Mesenchymal stem cell (in vitro differentiated cells and primary cell): ENCODE data around the gene MICAL3.

ENCODE experiments used
- DNase-seq: peaks from one replicate; pipeline ENCODE4 v3.0.0-alpha.2; 2013
- H2AFZ ChIP-seq: one replicate; pipeline ENCODE4 v1.6.1; 2013; ENCODE audit warnings: low read depth, mild to moderate bottlenecking, control low read depth, inconsistent platforms, low read length, moderate library complexity
- H2AK5ac ChIP-seq: 2 replicates; pipeline ENCODE4 v1.6.1; 2013; ENCODE audit warnings: low read length, moderate library complexity, mild to moderate bottlenecking, inconsistent platforms; ENCODE audit not compliant: severe bottlenecking
- H2BK120ac ChIP-seq: one replicate; pipeline ENCODE4 v1.6.1; 2013; ENCODE audit warnings: low read depth, mild to moderate bottlenecking, inconsistent platforms, low read length, moderate library complexity
- H2BK12ac ChIP-seq, 2 experiments: one replicate each; pipeline ENCODE4 v1.6.1; 2013; ENCODE audit warnings: inconsistent platforms in 2 of 2, low read length in 2 of 2, mild to moderate bottlenecking in 2 of 2, moderate library complexity in 2 of 2, control low read depth in 1 of 2
- H2BK15ac ChIP-seq: one replicate; pipeline ENCODE4 v1.6.1; 2013; ENCODE audit warnings: mild to moderate bottlenecking, low read depth, inconsistent platforms; ENCODE audit not compliant: poor library complexity, severe bottlenecking
- H2BK5ac ChIP-seq: 2 replicates; pipeline ENCODE4 v1.6.1; 2013; ENCODE audit warnings: low read depth, mild to moderate bottlenecking, low read length, control low read depth, inconsistent platforms; ENCODE audit not compliant: poor library complexity, severe bottlenecking
- H3K14ac ChIP-seq, 2 experiments: one replicate each; pipeline ENCODE4 v1.6.1; 2013; ENCODE audit warnings: inconsistent platforms in 2 of 2, low read length in 2 of 2, control low read depth in 1 of 2, mild to moderate bottlenecking in 1 of 2, moderate library complexity in 1 of 2
- H3K18ac ChIP-seq, 2 experiments: one replicate each; pipeline ENCODE4 v1.6.1; 2013; ENCODE audit warnings: inconsistent platforms in 2 of 2, low read length in 2 of 2, control low read depth in 1 of 2, low read depth in 1 of 2, mild to moderate bottlenecking in 1 of 2
- H3K23ac ChIP-seq, 2 experiments: one replicate each; pipeline ENCODE4 v1.6.1; 2013; ENCODE audit warnings: inconsistent platforms in 2 of 2, low read length in 2 of 2, mild to moderate bottlenecking in 2 of 2, moderate library complexity in 2 of 2, control low read depth in 1 of 2
- H3K27ac ChIP-seq: 2 replicates; pipeline ENCODE4 v1.5.1; 2013; ENCODE audit warnings: mild to moderate bottlenecking, moderate library complexity, low read length, control low read depth, inconsistent platforms; ENCODE audit not compliant: poor library complexity, severe bottlenecking
- H3K27me3 ChIP-seq, 2 experiments: 2 replicates each; pipeline versions ENCODE4 v1.6.1 to v1.7.0; 2013; ENCODE audit warnings: low read length in 2 of 2, mild to moderate bottlenecking in 2 of 2, moderate library complexity in 2 of 2, control low read depth in 1 of 2, inconsistent platforms in 1 of 2; ENCODE audit not compliant: control insufficient read depth in 1 of 2, insufficient read depth in 1 of 2
- H3K36me3 ChIP-seq, 2 experiments: 2 replicates each; pipeline versions ENCODE4 v1.6.1 to v1.7.0; 2013; ENCODE audit warnings: low read length in 2 of 2, control low read depth in 1 of 2, inconsistent platforms in 1 of 2, low read depth in 1 of 2, mild to moderate bottlenecking in 1 of 2; ENCODE audit not compliant: insufficient read depth in 2 of 2, control insufficient read depth in 1 of 2
- H3K4ac ChIP-seq, 2 experiments: one replicate each; pipeline ENCODE4 v1.6.1; 2013; ENCODE audit warnings: inconsistent platforms in 2 of 2, low read length in 2 of 2, mild to moderate bottlenecking in 2 of 2, moderate library complexity in 2 of 2, control low read depth in 1 of 2, low read depth in 1 of 2
- H3K4me1 ChIP-seq: 2 replicates; pipeline ENCODE4 v1.6.1; 2013; ENCODE audit warnings: low read depth, low read length, control low read depth; ENCODE audit not compliant: control insufficient read depth, insufficient read depth
- H3K4me2 ChIP-seq: 2 replicates; pipeline ENCODE4 v1.6.1; 2013; ENCODE audit warnings: low read length, mild to moderate bottlenecking, inconsistent platforms; ENCODE audit not compliant: poor library complexity, severe bottlenecking
- H3K4me3 ChIP-seq, 2 experiments: 2 replicates each; pipeline versions ENCODE4 v1.5.1 to v1.7.0; 2013; ENCODE audit warnings: low read length in 2 of 2, mild to moderate bottlenecking in 2 of 2, control low read depth in 1 of 2, low read depth in 1 of 2; ENCODE audit not compliant: insufficient read depth in 1 of 2
- H3K79me1 ChIP-seq: replicated peaks from 2 replicates; pipeline ENCODE4 v1.6.1; 2013; ENCODE audit warnings: mild to moderate bottlenecking, control low read depth, low read length, inconsistent platforms; ENCODE audit not compliant: poor library complexity, severe bottlenecking
- H3K9ac ChIP-seq: 2 replicates; pipeline ENCODE4 v1.7.0; 2013; ENCODE audit warnings: mild to moderate bottlenecking, low read length, moderate library complexity
- H3K9me3 ChIP-seq: 2 replicates; pipeline ENCODE4 v1.7.0; 2013; ENCODE audit warnings: mild to moderate bottlenecking, low read length; ENCODE audit not compliant: control insufficient read depth
- H4K8ac ChIP-seq: one replicate; pipeline ENCODE4 v1.6.1; 2013; ENCODE audit warnings: inconsistent platforms, mild to moderate bottlenecking, low read length, moderate library complexity
- H4K91ac ChIP-seq: one replicate; pipeline ENCODE4 v1.6.1; 2013; ENCODE audit warnings: mild to moderate bottlenecking, low read length, inconsistent platforms
- WGBS: methylation state at CpG from one replicate; pipeline ENCODE4 v1.1.7; 2013; ENCODE audit warnings: mixed read lengths; 5-methylcytosine and 5-hydroxymethylcytosine counted together

MICAL3 gene

DNA sequence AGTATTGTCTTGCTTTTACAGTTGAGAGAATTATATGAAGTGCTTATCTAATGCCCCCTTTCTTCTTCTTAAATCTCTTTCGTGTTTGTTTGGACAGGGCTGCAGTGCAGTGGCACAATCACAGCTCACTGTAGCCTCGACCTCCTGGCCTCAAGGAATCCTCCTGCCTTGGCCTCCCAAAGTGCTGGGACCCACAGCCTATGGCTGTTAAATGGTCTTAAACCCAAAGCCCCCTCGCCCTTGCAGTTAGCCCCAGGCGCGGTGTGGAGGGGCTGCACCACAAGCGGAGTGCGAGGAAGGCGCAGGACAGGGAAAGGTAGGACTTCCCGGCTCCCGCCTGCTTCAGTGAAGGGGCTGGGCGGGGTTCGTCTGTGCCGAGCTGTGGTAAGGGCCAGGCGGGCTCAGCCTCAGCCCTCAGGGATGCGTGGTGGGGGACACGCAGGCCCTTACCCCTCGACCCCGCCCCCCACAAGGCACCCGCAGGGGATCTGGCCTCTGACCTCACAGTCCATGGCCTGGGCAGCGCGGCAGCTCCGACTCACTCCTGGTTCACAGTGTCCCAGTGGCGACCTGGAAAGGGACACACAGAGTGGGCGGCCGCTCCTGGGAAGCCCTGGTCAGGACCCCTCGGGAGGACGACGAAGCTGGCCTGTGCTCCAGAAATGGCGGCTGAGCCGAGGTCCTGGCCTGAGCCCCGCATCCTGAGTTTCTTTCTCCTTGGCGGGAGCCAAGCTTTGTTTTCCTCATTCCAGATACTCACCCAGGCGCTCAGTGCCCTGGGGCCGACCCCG lies 274.6 kb downstream of the MICAL3 start:
- H2BK120ac ChIP-seq, result no peak overlapping the region
- H3K14ac ChIP-seq, result peak overlapping the region in 1 of 2 experiments; percentile 33
- no peak overlapping the region for H2AK5ac ChIP-seq
- no peak overlapping the region for H2BK5ac ChIP-seq
- DNase-seq, result no peak
- H3K79me1 ChIP-seq, result peaks cover 29% of the 10 kb centered on the region
- no peak overlapping the region for H3K18ac ChIP-seq
- no peak overlapping the region for H4K8ac ChIP-seq
- H2BK15ac ChIP-seq, result no peak overlapping the region
- H3K9ac ChIP-seq, result no peak overlapping the region
- WGBS, result 91% methylated on average over 32 of the region's 35 CpGs
- H3K27me3 ChIP-seq, result no peaks in the 10 kb centered on the region
- no peak overlapping the region for H3K27ac ChIP-seq
- H2AFZ ChIP-seq, result no peak overlapping the region
- no peaks in the 10 kb centered on the region for H3K4me1 ChIP-seq
- no peak overlapping the region for H3K4me3 ChIP-seq
- H3K23ac ChIP-seq, result no peak overlapping the region
- H3K36me3 ChIP-seq, result peaks cover 0 to 19% of the 10 kb centered on the region in 2 experiments
- H3K4ac ChIP-seq, result no peak overlapping the region
- H3K4me2 ChIP-seq, result no peak overlapping the region
- peak overlapping the region; percentile 30 for H4K91ac ChIP-seq
- H2BK12ac ChIP-seq, result no peak overlapping the region
- H3K9me3 ChIP-seq, result no peaks in the 10 kb centered on the region

- H2BK120ac ChIP-seq, result no peak overlapping the region
- H3K4me1 ChIP-seq, result peaks cover 8% of the 10 kb centered on the region
- H3K27ac ChIP-seq, result no peak overlapping the region
- no peak overlapping the region for H4K91ac ChIP-seq
- H2BK15ac ChIP-seq, result no peak overlapping the region
- DNase-seq, result no peak
- peak overlapping the region in 1 of 2 experiments; percentile 4 for H3K18ac ChIP-seq
- H2AFZ ChIP-seq, result no peak overlapping the region
- no peaks in the 10 kb centered on the region for H3K9me3 ChIP-seq
- no peak overlapping the region for H3K14ac ChIP-seq
- peak overlapping the region; percentile 65 for H4K8ac ChIP-seq
- H3K36me3 ChIP-seq, result peaks cover 0 to 22% of the 10 kb centered on the region in 2 experiments
- H3K4me3 ChIP-seq, result peak overlapping the region in 1 of 2 experiments; percentile 2
- WGBS, result 55% methylated on average over 38 of the region's 40 CpGs
- no peak overlapping the region for H2AK5ac ChIP-seq
- no peak overlapping the region for H2BK12ac ChIP-seq
- H3K4ac ChIP-seq, result no peak overlapping the region
- peaks cover 23% of the 10 kb centered on the region for H3K79me1 ChIP-seq
- no peak overlapping the region for H3K9ac ChIP-seq
- H3K4me2 ChIP-seq, result no peak overlapping the region
- H3K23ac ChIP-seq, result no peak overlapping the region
- H2BK5ac ChIP-seq, result no peak overlapping the region
- H3K27me3 ChIP-seq, result no peaks in the 10 kb centered on the region
Measured at GRCh38 chr22:17748555-17749353, 275.6 kb downstream of the MICAL3 start.

GRCh38 chr22:17746916-17747315 lies 277.4 kb downstream of the MICAL3 start:
- no peak overlapping the region for H4K91ac ChIP-seq
- no peak for DNase-seq
- H2AFZ ChIP-seq, result no peak overlapping the region
- H3K27me3 ChIP-seq, result no peaks in the 10 kb centered on the region
- no peak overlapping the region for H3K23ac ChIP-seq
- no peak overlapping the region for H3K14ac ChIP-seq
- peaks cover 12% of the 10 kb centered on the region for H3K4me1 ChIP-seq
- no peak overlapping the region for H4K8ac ChIP-seq
- no peaks in the 10 kb centered on the region for H3K9me3 ChIP-seq
- H3K9ac ChIP-seq, result no peak overlapping the region
- H3K27ac ChIP-seq, result no peak overlapping the region
- 99% methylated on average over 10 of the region's 10 CpGs for WGBS
- no peak overlapping the region for H3K4me3 ChIP-seq
- no peak overlapping the region for H2BK15ac ChIP-seq
- no peak overlapping the region for H2BK12ac ChIP-seq
- H3K4ac ChIP-seq, result no peak overlapping the region
- H2BK5ac ChIP-seq, result no peak overlapping the region
- H3K36me3 ChIP-seq, result peaks cover 0 to 21% of the 10 kb centered on the region in 2 experiments
- no peak overlapping the region for H2AK5ac ChIP-seq
- no peak overlapping the region for H2BK120ac ChIP-seq
- H3K18ac ChIP-seq, result no peak overlapping the region
- H3K79me1 ChIP-seq, result peaks cover 19% of the 10 kb centered on the region
- no peak overlapping the region for H3K4me2 ChIP-seq

- Histone ChIP-seq H2BK120ac (no peak overlapping the region), H3K36me3 (peaks cover 0 to 22% of the 10 kb centered on the region in 2 experiments), H3K27me3 (no peaks in the 10 kb centered on the region), H3K79me1 (peaks cover 13% of the 10 kb centered on the region), H3K18ac (no peak overlapping the region), H4K8ac (no peak overlapping the region), H3K9ac (no peak overlapping the region), H2AK5ac (no peak overlapping the region), H3K9me3 (no peaks in the 10 kb centered on the region), H3K4ac (no peak overlapping the region), H3K4me3 (no peak overlapping the region), H2BK15ac (no peak overlapping the region), H3K14ac (no peak overlapping the region), H3K4me1 (peaks cover 12% of the 10 kb centered on the region), H2AFZ (no peak overlapping the region), H4K91ac (no peak overlapping the region), H3K27ac (no peak overlapping the region), H2BK12ac (no peak overlapping the region), H2BK5ac (no peak overlapping the region), H3K4me2 (no peak overlapping the region), H3K23ac (no peak overlapping the region)
- WGBS, result 97% methylated on average over 7 of the region's 7 CpGs
- DNase-seq, result no peak
Measured at GRCh38 chr22:17744430-17744829, 279.9 kb downstream of the MICAL3 start.
